ENCODE results near the gene TERT.
"Not testable (repeated sequence)": the region's sequence is repeated elsewhere in the genome, so short reads cannot be mapped to it uniquely, and the experiment has no call there.

The TERT gene

GRCh38 chr5:1240496-1241260 lies 54.2 kb downstream of the TERT start:
- no peak for DNase-seq (ENCODE audit: low read depth in 2 of 2)

GRCh38 chr5:1239505-1240251 lies 55.2 kb downstream of the TERT start:
- no peak for DNase-seq (ENCODE audit: low read depth in 2 of 2)

GRCh38 chr5:1235838-1236237 lies 59.0 kb downstream of the TERT start:
- no peak for DNase-seq (ENCODE audit: low read depth in 2 of 2)

- DNase-seq (ENCODE audit: low read depth in 2 of 2): no peak
Observed at GRCh38 chr5:1235379-1235778, 59.5 kb downstream of the TERT start.

- DNase-seq (ENCODE audit: low read depth in 2 of 2): no peak
Observed at GRCh38 chr5:1232780-1233179, 62.1 kb downstream of the TERT start.

GRCh38 chr5:1231354-1231905 lies 63.4 kb downstream of the TERT start:
- no peak for DNase-seq (ENCODE audit: low read depth in 2 of 2)

GRCh38 chr5:1230551-1230950 lies 64.3 kb downstream of the TERT start:
- no peak for DNase-seq (ENCODE audit: low read depth in 2 of 2)

- no peak for DNase-seq (ENCODE audit: low read depth in 2 of 2)
Observed at GRCh38 chr5:1229822-1230221, 65.0 kb downstream of the TERT start.

- DNase-seq (ENCODE audit: low read depth in 2 of 2): not testable (repeated sequence)
Observed at GRCh38 chr5:1229023-1229422, 65.8 kb downstream of the TERT start.

- no peak for DNase-seq (ENCODE audit: low read depth in 2 of 2)
Observed at GRCh38 chr5:1228120-1228519, 66.7 kb downstream of the TERT start.

- DNase-seq (ENCODE audit: low read depth in 2 of 2): no peak
Observed at GRCh38 chr5:1227667-1228066, 67.2 kb downstream of the TERT start.

- no peak for DNase-seq (ENCODE audit: low read depth in 2 of 2)
Observed at GRCh38 chr5:1226839-1227581, 67.9 kb downstream of the TERT start.

GRCh38 chr5:1226231-1226630 lies 68.6 kb downstream of the TERT start:
- DNase-seq (ENCODE audit: low read depth in 2 of 2): no peak

GRCh38 chr5:1225081-1225480 lies 69.8 kb downstream of the TERT start, which contains the start of gene SLC6A18:
Gene SLC6A18, plus strand, starts transcription at chr5:1225381. Its CDS starts 97 bp downstream, at chr5:1225478.
- no peak for DNase-seq (ENCODE audit: low read depth in 2 of 2)

GRCh38 chr5:1224631-1225030 lies 70.2 kb downstream of the TERT start:
- no peak for DNase-seq (ENCODE audit: low read depth in 2 of 2)

GRCh38 chr5:1223278-1223670 lies 71.6 kb downstream of the TERT start:
- no peak for DNase-seq (ENCODE audit: low read depth in 2 of 2)

GRCh38 chr5:1222621-1223277 lies 72.1 kb downstream of the TERT start:
- DNase-seq (ENCODE audit: low read depth in 2 of 2): no peak

- no peak for DNase-seq (ENCODE audit: low read depth in 2 of 2)
Observed at GRCh38 chr5:1222147-1222546, 72.7 kb downstream of the TERT start.

- no peak for DNase-seq (ENCODE audit: low read depth in 2 of 2)
Observed at GRCh38 chr5:1221721-1222120, 73.1 kb downstream of the TERT start.

GRCh38 chr5:1220831-1221230 lies 74.0 kb downstream of the TERT start:
- no peak for DNase-seq (ENCODE audit: low read depth in 2 of 2)

GRCh38 chr5:1220351-1220750 lies 74.5 kb downstream of the TERT start:
- DNase-seq (ENCODE audit: low read depth in 2 of 2): no peak

GRCh38 chr5:1219768-1220100 lies 75.1 kb downstream of the TERT start:
- DNase-seq (ENCODE audit: low read depth in 2 of 2): no peak
